Measurements from ENCODE around the gene PPP2R1A. TPM values are rescaled to one million over a fixed set of nuclear protein-coding genes. Genes with fewer than 3 reads are reported as not detected.
"Not testable (repeated sequence)": the region's sequence is repeated elsewhere in the genome, so short reads cannot be mapped to it uniquely, and the experiment has no call there.

Gene PPP2R1A
- total RNA-seq, 1 donor from 2014 or later: 307 TPM

DNA sequence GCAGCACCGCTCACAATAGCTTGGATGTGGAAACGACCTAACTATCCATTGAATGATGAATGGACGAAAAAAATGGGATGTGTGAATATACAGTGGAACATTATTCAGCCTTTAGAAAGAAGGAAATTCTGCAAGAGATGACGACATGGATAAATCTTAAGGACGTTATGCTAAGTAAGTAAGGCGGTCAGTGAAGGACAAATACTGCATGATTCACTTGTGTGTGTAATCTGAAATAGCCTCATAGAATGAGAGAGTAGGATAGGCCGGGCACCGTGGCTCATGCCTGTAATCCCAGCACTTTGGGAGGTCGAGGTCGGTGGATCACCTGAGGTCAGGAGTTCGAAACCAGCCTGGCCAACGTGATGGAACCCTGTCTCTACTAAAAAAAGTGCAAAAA is 54.2 kb downstream of the PPP2R1A start:
- TF ChIP-seq, protein P1, sequence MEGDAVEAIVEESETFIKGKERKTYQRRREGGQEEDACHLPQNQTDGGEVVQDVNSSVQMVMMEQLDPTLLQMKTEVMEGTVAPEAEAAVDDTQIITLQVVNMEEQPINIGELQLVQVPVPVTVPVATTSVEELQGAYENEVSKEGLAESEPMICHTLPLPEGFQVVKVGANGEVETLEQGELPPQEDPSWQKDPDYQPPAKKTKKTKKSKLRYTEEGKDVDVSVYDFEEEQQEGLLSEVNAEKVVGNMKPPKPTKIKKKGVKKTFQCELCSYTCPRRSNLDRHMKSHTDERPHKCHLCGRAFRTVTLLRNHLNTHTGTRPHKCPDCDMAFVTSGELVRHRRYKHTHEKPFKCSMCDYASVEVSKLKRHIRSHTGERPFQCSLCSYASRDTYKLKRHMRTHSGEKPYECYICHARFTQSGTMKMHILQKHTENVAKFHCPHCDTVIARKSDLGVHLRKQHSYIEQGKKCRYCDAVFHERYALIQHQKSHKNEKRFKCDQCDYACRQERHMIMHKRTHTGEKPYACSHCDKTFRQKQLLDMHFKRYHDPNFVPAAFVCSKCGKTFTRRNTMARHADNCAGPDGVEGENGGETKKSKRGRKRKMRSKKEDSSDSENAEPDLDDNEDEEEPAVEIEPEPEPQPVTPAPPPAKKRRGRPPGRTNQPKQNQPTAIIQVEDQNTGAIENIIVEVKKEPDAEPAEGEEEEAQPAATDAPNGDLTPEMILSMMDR (IDR thresholded peaks at IDR 0.05; ENCODE audit: unreplicated experiment): no peak
- Mint-ChIP-seq H3K27me3 (no peaks in the 10 kb centered on the region), H3K9me3 (ENCODE audit: low read depth) (no peaks in the 10 kb centered on the region), H3K4me3 (ENCODE audit: low read depth) (no peak overlapping the region), H3K27ac (no peak overlapping the region), H3K4me1 (ENCODE audit: low read depth) (no peaks in the 10 kb centered on the region), H3K36me3 (ENCODE audit: insufficient read depth) (no peaks in the 10 kb centered on the region)
- no peak for DNase-seq (ENCODE audit: low spot score, unreplicated experiment)

DNA sequence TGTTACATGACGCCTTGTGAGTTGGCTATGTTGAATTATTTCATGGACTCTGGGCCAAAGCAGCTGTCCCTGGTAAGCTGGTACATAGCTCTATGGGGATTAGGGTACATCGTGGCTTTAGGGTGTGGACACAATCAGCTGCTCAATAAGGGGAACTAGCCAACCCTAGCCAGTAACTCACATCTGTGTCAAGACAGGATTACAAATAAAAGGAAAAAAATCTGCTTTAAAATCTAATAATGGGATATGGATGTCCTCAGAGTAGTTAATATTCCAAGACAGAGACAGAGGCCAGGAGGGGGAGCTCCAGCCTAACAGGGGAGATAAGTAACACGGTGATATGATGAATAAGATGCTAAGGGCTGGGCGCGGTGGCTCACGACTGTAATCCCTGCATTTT is 58.4 kb downstream of the PPP2R1A start:
- Mint-ChIP-seq H3K27ac (no peak overlapping the region), H3K9me3 (ENCODE audit: low read depth) (no peaks in the 10 kb centered on the region), H3K36me3 (ENCODE audit: insufficient read depth) (no peaks in the 10 kb centered on the region), H3K4me1 (ENCODE audit: low read depth) (no peaks in the 10 kb centered on the region), H3K27me3 (no peaks in the 10 kb centered on the region), H3K4me3 (ENCODE audit: low read depth) (no peak overlapping the region)
- no peak for DNase-seq (ENCODE audit: low spot score, unreplicated experiment)
- TF ChIP-seq, protein P1 (IDR thresholded peaks at IDR 0.05; ENCODE audit: unreplicated experiment): peak; percentile 54

DNA sequence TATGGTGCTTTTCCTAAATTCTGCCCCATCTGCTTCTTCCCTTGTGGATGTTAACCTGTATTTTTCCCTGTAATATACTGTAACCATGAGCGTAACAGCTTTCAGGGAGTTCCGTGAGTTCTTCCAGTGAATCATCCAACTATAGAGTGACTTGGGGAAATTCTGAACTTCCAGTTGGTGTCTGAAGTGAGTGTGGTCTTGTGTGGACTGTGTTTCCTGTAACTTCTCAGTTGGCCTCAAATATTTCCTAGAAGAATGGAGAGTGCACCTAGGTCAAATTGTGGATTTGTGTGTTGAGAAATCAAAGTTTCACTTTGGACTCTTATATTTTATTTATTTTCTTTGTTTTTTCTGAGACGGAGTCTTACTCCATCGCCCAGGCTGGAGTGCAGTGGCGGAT is 68.6 kb downstream of the PPP2R1A start:
- Mint-ChIP-seq H3K4me3 (ENCODE audit: low read depth) (no peak overlapping the region), H3K27me3 (peaks cover 5% of the 10 kb centered on the region), H3K9me3 (ENCODE audit: low read depth) (peaks cover 3% of the 10 kb centered on the region), H3K4me1 (ENCODE audit: low read depth) (peaks cover 4% of the 10 kb centered on the region), H3K36me3 (ENCODE audit: insufficient read depth) (no peaks in the 10 kb centered on the region), H3K27ac (no peak overlapping the region)
- no peak for DNase-seq (ENCODE audit: low spot score, unreplicated experiment)
- TF ChIP-seq, protein P1 (IDR thresholded peaks at IDR 0.05; ENCODE audit: unreplicated experiment): no peak

DNA sequence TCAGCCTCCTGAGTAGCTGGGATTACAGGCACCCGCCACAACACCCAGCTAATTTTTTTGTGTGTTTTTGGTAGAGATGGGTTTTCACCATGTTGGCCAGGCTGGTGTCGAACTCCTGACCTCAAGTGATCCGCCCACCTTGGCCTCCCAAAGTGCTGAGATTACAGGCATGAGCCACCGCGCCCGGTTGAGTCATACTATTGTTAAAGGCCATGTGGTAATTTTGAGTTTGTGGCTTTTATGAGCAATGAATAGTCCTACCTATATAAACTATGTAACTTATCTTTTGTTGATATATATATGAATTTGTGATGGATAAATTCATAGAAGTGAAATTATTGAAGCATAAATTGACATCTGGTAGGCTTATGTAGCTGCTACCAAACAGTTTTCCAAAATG is 75.7 kb downstream of the PPP2R1A start:
- H3K9me3 Mint-ChIP-seq (ENCODE audit: low read depth); H3K36me3 Mint-ChIP-seq (ENCODE audit: insufficient read depth); H3K4me3 Mint-ChIP-seq (ENCODE audit: low read depth): not testable (repeated sequence)

DNA sequence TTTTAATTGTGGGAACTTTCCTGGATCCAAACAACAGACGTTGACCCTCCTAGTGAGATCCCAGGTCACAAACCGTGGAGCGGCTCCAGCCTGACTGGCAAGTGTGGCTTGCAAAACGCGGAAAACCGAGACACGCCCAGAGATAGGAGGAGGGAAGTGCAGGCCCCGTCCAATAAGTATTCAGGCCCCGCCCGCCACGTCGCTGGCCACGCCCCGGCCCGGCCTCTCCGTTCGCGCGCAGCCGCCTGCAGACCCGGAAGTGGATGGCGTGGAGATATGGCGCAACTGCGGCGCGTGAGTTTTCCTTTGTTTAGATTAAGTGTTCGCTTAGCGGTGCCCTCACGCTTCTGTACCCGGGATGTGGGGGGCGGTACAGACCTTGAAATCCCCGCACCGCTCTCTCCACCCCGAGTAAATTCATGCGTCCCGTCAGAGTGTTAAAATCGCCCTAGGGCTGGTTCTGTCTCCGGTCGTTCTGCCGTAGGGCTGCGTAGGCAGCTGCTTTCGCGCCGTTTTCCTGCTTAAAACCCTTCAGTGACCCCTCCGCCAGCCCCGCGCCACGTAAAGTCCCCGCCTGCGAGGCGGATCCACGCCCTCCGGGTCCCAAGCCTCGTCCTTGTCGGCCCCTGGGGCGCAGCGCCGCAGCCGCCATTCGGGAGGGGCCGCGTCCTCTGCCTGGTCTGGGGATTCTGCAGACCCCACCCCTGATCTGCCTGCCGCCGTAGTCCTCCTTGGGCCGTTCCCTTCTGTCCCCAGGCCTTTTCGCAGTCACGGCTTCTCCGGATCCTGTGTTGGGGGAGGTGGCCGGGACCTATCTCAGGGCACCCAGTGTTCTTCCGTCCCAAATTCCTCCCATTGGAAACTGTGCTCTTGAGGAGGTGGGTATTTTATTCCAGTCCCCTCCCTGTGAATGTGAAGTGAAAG is 79.7 kb downstream of the PPP2R1A start, which contains the start of gene ZNF766:
Gene ZNF766 (plus strand): TSS at position 250 of the 924 bp plus-strand sequence. CDS start 27 bp downstream, at position 277.
- peaks cover 25% of the 10 kb centered on the region for H3K36me3 Mint-ChIP-seq (ENCODE audit: insufficient read depth)
- H3K27me3 Mint-ChIP-seq: no peaks in the 10 kb centered on the region
- H3K4me1 Mint-ChIP-seq (ENCODE audit: low read depth): peaks cover 18% of the 10 kb centered on the region
- DNase-seq (ENCODE audit: low spot score, unreplicated experiment): peak; percentile 94
- peak within 1 kb of the TSS; percentile 100 for H3K4me3 Mint-ChIP-seq (ENCODE audit: low read depth)
- TF ChIP-seq, protein P1 (IDR thresholded peaks at IDR 0.05; ENCODE audit: unreplicated experiment): peak; percentile 12
- H3K9me3 Mint-ChIP-seq (ENCODE audit: low read depth): peaks cover 8% of the 10 kb centered on the region
- peak within 1 kb of the TSS; percentile 99 for H3K27ac Mint-ChIP-seq

More for the DNA sequence above, 75.7 kb downstream of the PPP2R1A start:
- not testable (repeated sequence) for H3K27me3 Mint-ChIP-seq; H3K27ac Mint-ChIP-seq; H3K4me1 Mint-ChIP-seq (ENCODE audit: low read depth); DNase-seq (ENCODE audit: low spot score, unreplicated experiment)
